GM12878 (cell line): ENCODE results near the gene LIM2. TPM values are rescaled to one million over a fixed set of nuclear protein-coding genes. Genes with fewer than 3 reads are reported as not detected.

Source experiments
- ATAC-seq: fragments of 200-7000 bp; cut with Tn5 transposase; 3 replicates; pipeline ENCODE4 v1.9.1; 2020; ENCODE audit warnings: mild to moderate bottlenecking, moderate library complexity
- BruUV-seq: library from RNA; stranded (reverse); fragments of 400-500 nt; replicated peaks from 2 replicates; lab custom pipeline; 2021; lab: Mats Ljungman, UMichigan
- CTCF ChIA-PET: fragments of 300-600 bp; sonication (Branson Sonifier 250); formaldehyde crosslinking; extraction: SDS; loops from one replicate; lab custom pipeline; 2021; ENCODE audit warnings: inconsistent platforms; lab: Yijun Ruan, JAX
- POLR2A ChIA-PET: fragments of 350-600 bp; formaldehyde crosslinking; extraction: SDS; loops from one replicate; lab custom pipeline; 2021; ENCODE audit warnings: inconsistent platforms; lab: Charles Lee
- RAD21 ChIA-PET: fragments of 300-600 bp; sonication (Branson Sonifier 250); formaldehyde crosslinking; loops from one replicate; lab custom pipeline; 2023; ENCODE audit warnings: antibody characterized with exemption; ENCODE audit not compliant: unreplicated experiment; lab: Charles Lee
- SMC1A ChIA-PET: fragments of 300-600 bp; sonication (Branson Sonifier 250); formaldehyde crosslinking; loops from one replicate; lab custom pipeline; 2023; ENCODE audit not compliant: unreplicated experiment, uncharacterized antibody; lab: Charles Lee
- DNase-seq: peaks from one replicate; pipeline ENCODE4 v3.0.0-alpha.2; 2011; ENCODE audit warnings: low read depth, low spot score
- FAIRE-seq: peaks from 3 replicates; lab custom pipeline; 2011; peaks lifted over from hg19 to GRCh38; lab: Jason Lieb, UNC
- H2AFZ ChIP-seq: 2 replicates; pipeline ENCODE4 v1.6.0; 2011; ENCODE audit warnings: low read depth, low read length, control low read depth; ENCODE audit not compliant: control insufficient read depth
- H3K27ac ChIP-seq: 2 replicates; pipeline ENCODE4 v1.5.1; 2011; ENCODE audit warnings: control low read depth; ENCODE audit not compliant: control insufficient read depth, insufficient read depth
- H3K27me3 ChIP-seq, 2 experiments: replicated peaks in 1 of 2; 2 replicates each; pipeline versions ENCODE4 v1.6.0 to v1.6.1; 2011; ENCODE audit warnings: low read length in 1 of 2; ENCODE audit not compliant: control insufficient read depth in 2 of 2, insufficient read depth in 2 of 2
- H3K36me3 ChIP-seq, 2 experiments: 2 replicates each; pipeline ENCODE4 v1.5.1; 2011; ENCODE audit warnings: low read length in 1 of 2; ENCODE audit not compliant: control insufficient read depth in 2 of 2, insufficient read depth in 2 of 2
- H3K4me1 ChIP-seq: 2 replicates; pipeline ENCODE4 v1.6.1; 2011; ENCODE audit warnings: mild to moderate bottlenecking, low read length, moderate library complexity, mixed read lengths; ENCODE audit not compliant: control insufficient read depth, insufficient read depth
- H3K4me2 ChIP-seq: 2 replicates; pipeline ENCODE4 v1.6.0; 2011; ENCODE audit warnings: control low read depth; ENCODE audit not compliant: control insufficient read depth, insufficient read depth
- H3K4me3 ChIP-seq: fragments of 200-600 bp; sonication (generic); 2 replicates; pipeline ENCODE4 v1.5.1; 2016
- H3K79me2 ChIP-seq: 2 replicates; pipeline ENCODE4 v1.6.0; 2011; ENCODE audit warnings: low read length; ENCODE audit not compliant: control insufficient read depth, insufficient read depth
- H3K9ac ChIP-seq: 2 replicates; pipeline ENCODE4 v1.8.0; 2011; ENCODE audit warnings: low read length, control low read depth, mixed read lengths; ENCODE audit not compliant: control insufficient read depth, insufficient read depth
- H3K9me3 ChIP-seq: replicated peaks from 3 replicates; pipeline ENCODE4 v1.5.1; 2011; ENCODE audit warnings: mild to moderate bottlenecking, low read length; ENCODE audit not compliant: control insufficient read depth, insufficient read depth
- H4K20me1 ChIP-seq: 2 replicates; pipeline ENCODE4 v1.6.0; 2011; ENCODE audit not compliant: control insufficient read depth, insufficient read depth
- CEBPB ChIP-seq, 2 experiments: fragments of 150-350 bp in 1 of 2; IDR thresholded peaks; 2 replicates each; pipeline ENCODE4 v1.6.1; 2012 to 2014; ENCODE audit warnings: low read depth in 2 of 2, low read length in 2 of 2, borderline replicate concordance in 1 of 2, inconsistent platforms in 1 of 2
- CHD2 ChIP-seq: IDR thresholded peaks from 2 replicates; pipeline ENCODE4 v1.6.1; 2011; ENCODE audit warnings: low read depth, low read length, improper control_type of control experiment, borderline replicate concordance
- FOS ChIP-seq: IDR thresholded peaks from 3 replicates; pipeline ENCODE4 v1.6.1; 2011; ENCODE audit warnings: borderline replicate concordance; ENCODE audit not compliant: insufficient read length; ENCODE audit errors: extremely low read depth
- IRF4 ChIP-seq: IDR thresholded peaks from 2 replicates; pipeline ENCODE4 v1.6.1; 2011; ENCODE audit warnings: low read depth, low read length
- MTA3 ChIP-seq: IDR thresholded peaks from 2 replicates; pipeline ENCODE4 v1.6.1; 2012; ENCODE audit warnings: low read length, inconsistent platforms, borderline replicate concordance
- NFXL1 ChIP-seq: fragments of 450-650 bp; IDR thresholded peaks from 2 replicates; pipeline ENCODE4 v1.6.1; 2017; ENCODE audit warnings: antibody characterized with exemption, mild to moderate bottlenecking, borderline replicate concordance
- NFYB ChIP-seq: IDR thresholded peaks from 2 replicates; pipeline ENCODE4 v1.6.1; 2011; ENCODE audit warnings: low read depth, mild to moderate bottlenecking, low read length, improper control_type of control experiment, moderate library complexity; ENCODE audit not compliant: insufficient read depth
- NR2C1 ChIP-seq: fragments of 450-650 bp; IDR thresholded peaks from 2 replicates; pipeline ENCODE4 v1.6.1; 2017; ENCODE audit warnings: antibody characterized with exemption, mild to moderate bottlenecking, moderate library complexity
- RAD51 ChIP-seq: fragments of 450-650 bp; IDR thresholded peaks from 2 replicates; pipeline ENCODE4 v1.6.1; 2016; ENCODE audit warnings: moderate library complexity, mild to moderate bottlenecking, inconsistent platforms
- RELA ChIP-seq: fragments of 450-650 bp; IDR thresholded peaks from 2 replicates; pipeline ENCODE4 v1.8.0; 2014; ENCODE audit warnings: borderline replicate concordance; ENCODE audit not compliant: partially characterized antibody
- RFX5 ChIP-seq: IDR thresholded peaks from 2 replicates; pipeline ENCODE4 v1.6.1; 2011; ENCODE audit warnings: low read depth, low read length, improper control_type of control experiment
- SPI1 ChIP-seq: IDR thresholded peaks from 2 replicates; pipeline ENCODE4 v1.6.1; 2011; ENCODE audit warnings: low read depth, mild to moderate bottlenecking, low read length, moderate library complexity, borderline replicate concordance; ENCODE audit not compliant: insufficient read depth
- ZNF24 ChIP-seq: fragments of 450-650 bp; IDR thresholded peaks from 2 replicates; pipeline ENCODE4 v1.6.1; 2017; ENCODE audit warnings: antibody characterized with exemption, mild to moderate bottlenecking
- WGBS: methylation state at CpG from one replicate; pipeline ENCODE4 v1.1.6; 2016; ENCODE audit warnings: low lambda C conversion rate; ENCODE audit not compliant: insufficient replicate concordance, insufficient coverage; ENCODE audit errors: missing lambda C conversion rate; 5-methylcytosine and 5-hydroxymethylcytosine counted together
- in situ Hi-C: fragments of 300-500 bp; cut with MboI; formaldehyde crosslinking; loops from 9 replicates; pipeline ENCODE4 v1.14.3; 2018; ENCODE audit warnings: mixed read lengths
- intact Hi-C: fragments of 100-400 bp; cut with micrococcal nuclease; formaldehyde crosslinking; loops from one replicate; pipeline ENCODE4 v1.14.2; 2022; ENCODE audit not compliant: unreplicated experiment
- polyA plus RNA-seq, 11 experiments: library from polyadenylated mRNA; depleted of rRNA in 4 of 11; unstranded in 6 of 11; stranded (reverse) in 5 of 11; fragments of >200 nt; fragmentation: Nextera tagmentation in 4 of 11; fragmentation: Illumina TruSeq in 1 of 11; extraction: Ambion mirVana in 4 of 11; extraction: Trizol in 1 of 11; gene quantifications; 1 replicate in 1 of 11; 2 replicates in 10 of 11; pipeline versions ENCODE4 v1.2.1 to v1.2.3, GENCODE V29; 2011 to 2016; ENCODE audit warnings: inconsistent platforms in 2 of 11, missing spikeins in 2 of 11, low read depth in 1 of 11
- total RNA-seq, 4 experiments: library from RNA; depleted of rRNA in 3 of 4; stranded (reverse); fragments of >200 nt in 3 of 4; fragmentation: Illumina TruSeq in 1 of 4; extraction: Trizol in 1 of 4; gene quantifications; 2 replicates each; pipeline versions ENCODE4 v1.2.1 to v1.2.3, GENCODE V29; 2013 to 2021
- TF ChIP-seq, protein P1 (sequence below): fragments of 450-650 bp; formaldehyde crosslinking; IDR thresholded peaks from 2 replicates; pipeline ENCODE4 v1.4.0; 2022; ENCODE audit warnings: mild to moderate bottlenecking, moderate library complexity
- TF ChIP-seq, protein P2 (sequence below), 3 experiments: IDR thresholded peaks in 2 of 3; conservative IDR thresholded peaks in 1 of 3; 2 replicates each; pipeline ENCODE4 v1.5.1; 2011; ENCODE audit warnings: low read depth in 3 of 3, low read length in 3 of 3, mild to moderate bottlenecking in 3 of 3, control low read depth in 2 of 3, moderate library complexity in 2 of 3, inconsistent platforms in 1 of 3, mixed read lengths in 1 of 3; ENCODE audit not compliant: control insufficient read depth in 2 of 3, insufficient read depth in 1 of 3; ENCODE audit errors: extremely low read depth in 1 of 3

The LIM2 gene
- total and polyA plus RNA-seq, 10 of the 15 experiments (the other 5 are each of a cell fraction or from before 2014, with no cell fraction given) = not detected

DNA sequence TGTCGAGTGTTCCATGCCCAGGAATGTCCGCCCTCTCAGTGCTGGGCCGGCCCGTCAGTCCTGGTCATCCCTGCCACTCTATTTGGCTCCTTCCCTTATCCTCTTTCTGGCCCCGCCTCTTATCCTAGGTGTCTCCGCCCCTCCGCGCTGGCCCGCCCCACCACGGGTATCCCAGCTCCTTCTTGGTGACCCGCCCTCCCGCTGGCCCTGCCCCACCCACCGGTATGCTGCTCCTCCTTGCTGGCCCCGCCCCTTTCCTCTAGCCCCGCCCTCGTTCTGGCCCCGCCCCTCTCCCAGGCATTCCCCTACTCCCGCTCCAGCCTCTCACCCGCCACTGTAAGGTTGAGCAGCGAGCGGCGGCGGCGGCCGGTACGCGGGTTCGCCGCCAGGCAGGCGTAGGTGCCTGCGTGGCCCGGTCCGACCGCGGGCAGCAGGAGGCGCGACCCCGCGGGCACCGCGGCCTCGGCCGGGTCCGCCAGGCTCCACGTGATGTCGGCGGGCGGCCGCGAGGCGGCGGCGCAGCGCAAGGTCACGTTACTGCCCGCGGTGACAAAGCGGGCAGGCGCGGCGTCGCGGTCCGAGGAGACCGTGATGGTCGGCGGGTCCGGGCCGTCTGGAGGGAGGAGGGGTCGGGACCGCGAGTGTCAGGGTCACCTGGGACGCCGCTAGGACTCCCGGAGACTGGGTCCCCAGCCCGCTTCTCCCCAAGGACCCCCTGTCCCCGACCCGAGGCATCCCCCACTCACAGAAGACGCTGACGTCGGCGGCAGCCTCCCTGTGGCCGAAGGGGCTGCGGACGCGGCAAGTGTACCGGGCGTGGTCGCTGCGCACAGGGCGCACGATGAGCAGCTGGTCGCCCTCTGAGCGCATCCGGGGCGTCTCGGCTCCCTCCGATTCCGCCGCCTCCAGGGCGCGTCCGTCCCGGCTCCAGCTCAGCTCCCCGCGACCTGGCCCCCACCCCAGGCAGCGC lies 47.8 kb downstream of the LIM2 start:
- no peaks in the 10 kb centered on the region for H4K20me1 ChIP-seq
- peak overlapping the region; percentile 60; the same call in 1 of the 2 replicates for H3K4me3 ChIP-seq
- WGBS = 4% methylated on average over 76 of the region's 107 CpGs
- intact Hi-C loops (loop anchor here (1.0 to 10.0 kb wide), 4 partner anchors 27 to 315 kb away; partner anchors contain the start of gene ETFB), in situ Hi-C loops (loop anchor here (5.0 kb wide), 2 partner anchors 97 to 322 kb away; no protein-coding TSS in a partner anchor)
- BruUV-seq = no TSS peak
- no peaks in the 10 kb centered on the region for H3K27me3 ChIP-seq
- H2AFZ ChIP-seq = peak overlapping the region; percentile 76
- ChIA-PET CTCF (interaction anchor here (0.6 to 5.1 kb wide), 16 partner anchors 26 to 442 kb away, joined by 3 to 47 read pairs (median 6); partner anchors contain the start of genes ETFB, NKG7 and SIGLEC10), POLR2A (interaction anchor here (1.0 to 2.6 kb wide), 5 partner anchors 26 to 78 kb away, joined by 3 to 13 read pairs (median 11); partner anchors contain the start of genes ETFB and SIGLEC10), SMC1A (interaction anchor here (0.7 to 1.9 kb wide), 8 partner anchors 23 to 102 kb away, joined by 3 to 6 read pairs (median 3); partner anchors contain the start of gene SIGLEC10), RAD21 (interaction anchor here (0.6 to 3.2 kb wide), 20 partner anchors 19 to 438 kb away, joined by 3 to 32 read pairs (median 4); partner anchors contain the start of genes ETFB and SIGLEC10)
- no peaks in the 10 kb centered on the region for H3K79me2 ChIP-seq
- DNase-seq (peak; percentile 53), ATAC-seq (peak; percentile 89), FAIRE-seq (peak; percentile 90)
- peak overlapping the region; percentile 18; the same call in 1 of the 2 replicates for H3K9ac ChIP-seq
- H3K4me2 ChIP-seq = peak overlapping the region; percentile 100
- H3K4me1 ChIP-seq = peaks cover 17% of the 10 kb centered on the region
- H3K36me3 ChIP-seq = no peaks in the 10 kb centered on the region
- H3K27ac ChIP-seq = peak overlapping the region; percentile 22
- H3K9me3 ChIP-seq = no peaks in the 10 kb centered on the region
- TF ChIP-seq RELA = peak; percentile 62
- TF ChIP-seq SPI1 = no peak
- no peak for TF ChIP-seq RFX5
- TF ChIP-seq, protein P1, sequence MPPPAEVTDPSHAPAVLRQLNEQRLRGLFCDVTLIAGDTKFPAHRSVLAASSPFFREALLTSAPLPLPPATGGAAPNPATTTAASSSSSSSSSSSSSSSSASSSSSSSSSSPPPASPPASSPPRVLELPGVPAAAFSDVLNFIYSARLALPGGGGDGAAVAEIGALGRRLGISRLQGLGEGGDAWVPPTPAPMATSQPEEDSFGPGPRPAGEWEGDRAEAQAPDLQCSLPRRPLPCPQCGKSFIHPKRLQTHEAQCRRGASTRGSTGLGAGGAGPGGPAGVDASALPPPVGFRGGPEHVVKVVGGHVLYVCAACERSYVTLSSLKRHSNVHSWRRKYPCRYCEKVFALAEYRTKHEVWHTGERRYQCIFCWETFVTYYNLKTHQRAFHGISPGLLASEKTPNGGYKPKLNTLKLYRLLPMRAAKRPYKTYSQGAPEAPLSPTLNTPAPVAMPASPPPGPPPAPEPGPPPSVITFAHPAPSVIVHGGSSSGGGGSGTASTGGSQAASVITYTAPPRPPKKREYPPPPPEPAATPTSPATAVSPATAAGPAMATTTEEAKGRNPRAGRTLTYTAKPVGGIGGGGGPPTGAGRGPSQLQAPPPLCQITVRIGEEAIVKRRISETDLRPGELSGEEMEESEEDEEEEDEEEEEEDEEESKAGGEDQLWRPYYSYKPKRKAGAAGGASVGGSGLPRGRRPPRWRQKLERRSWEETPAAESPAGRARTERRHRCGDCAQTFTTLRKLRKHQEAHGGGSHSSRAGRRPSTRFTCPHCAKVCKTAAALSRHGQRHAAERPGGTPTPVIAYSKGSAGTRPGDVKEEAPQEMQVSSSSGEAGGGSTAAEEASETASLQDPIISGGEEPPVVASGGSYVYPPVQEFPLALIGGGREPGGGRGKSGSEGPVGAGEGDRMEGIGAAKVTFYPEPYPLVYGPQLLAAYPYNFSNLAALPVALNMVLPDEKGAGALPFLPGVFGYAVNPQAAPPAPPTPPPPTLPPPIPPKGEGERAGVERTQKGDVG (CRISPR knock-in tag) = no peak
- TF ChIP-seq FOS = no peak
- 0 out of 2 replicates have a peak, but pooled peaks have one; percentile 20 for TF ChIP-seq ZNF24
- TF ChIP-seq, protein P2, sequence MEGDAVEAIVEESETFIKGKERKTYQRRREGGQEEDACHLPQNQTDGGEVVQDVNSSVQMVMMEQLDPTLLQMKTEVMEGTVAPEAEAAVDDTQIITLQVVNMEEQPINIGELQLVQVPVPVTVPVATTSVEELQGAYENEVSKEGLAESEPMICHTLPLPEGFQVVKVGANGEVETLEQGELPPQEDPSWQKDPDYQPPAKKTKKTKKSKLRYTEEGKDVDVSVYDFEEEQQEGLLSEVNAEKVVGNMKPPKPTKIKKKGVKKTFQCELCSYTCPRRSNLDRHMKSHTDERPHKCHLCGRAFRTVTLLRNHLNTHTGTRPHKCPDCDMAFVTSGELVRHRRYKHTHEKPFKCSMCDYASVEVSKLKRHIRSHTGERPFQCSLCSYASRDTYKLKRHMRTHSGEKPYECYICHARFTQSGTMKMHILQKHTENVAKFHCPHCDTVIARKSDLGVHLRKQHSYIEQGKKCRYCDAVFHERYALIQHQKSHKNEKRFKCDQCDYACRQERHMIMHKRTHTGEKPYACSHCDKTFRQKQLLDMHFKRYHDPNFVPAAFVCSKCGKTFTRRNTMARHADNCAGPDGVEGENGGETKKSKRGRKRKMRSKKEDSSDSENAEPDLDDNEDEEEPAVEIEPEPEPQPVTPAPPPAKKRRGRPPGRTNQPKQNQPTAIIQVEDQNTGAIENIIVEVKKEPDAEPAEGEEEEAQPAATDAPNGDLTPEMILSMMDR (IDR thresholded peaks at IDR 0.05 in 2 of 3, conservative IDR thresholded peaks at IDR 0.05 in 1 of 3; ENCODE audit: control insufficient read depth in 2 of 3, extremely low read depth in 1 of 3, insufficient read depth in 1 of 3, low read depth in 3 of 3, low read length in 3 of 3) = peak; percentile 4 to 46 (median 14); a peak in 3 of 6 replicates
- TF ChIP-seq CEBPB (IDR thresholded peaks at IDR 0.05; ENCODE audit: borderline replicate concordance in 1 of 2, low read depth in 2 of 2, low read length in 2 of 2) = no peak
- TF ChIP-seq NR2C1 = peak; percentile 44; the same call in 1 of the 2 replicates
- no peak for TF ChIP-seq MTA3
- no peak for TF ChIP-seq RAD51
- no peak for TF ChIP-seq NFYB
- TF ChIP-seq NFXL1 = no peak
- TF ChIP-seq CHD2 = no peak
- TF ChIP-seq IRF4 = no peak
